Uterus (tissue), 2 donors: ENCODE measurements around the gene CCDC148.

Experiments
- CTCF ChIP-seq, 4 experiments: fragments of 200-600 bp in 2 of 4; fragments of 450-650 bp in 2 of 4; sonication (generic) in 2 of 4; IDR thresholded peaks; one replicate each; pipeline ENCODE4 v1.5.1; 2016 to 2019; ENCODE audit warnings: antibody characterized with exemption in 4 of 4, mild to moderate bottlenecking in 2 of 4, moderate library complexity in 1 of 4
- POLR2A ChIP-seq, 2 donors: fragments of 450-650 bp; IDR thresholded peaks; one replicate each; pipeline ENCODE4 v1.6.1; 2016; ENCODE audit warnings: antibody characterized with exemption in 2 of 2, mild to moderate bottlenecking in 1 of 2, moderate library complexity in 1 of 2

- TF ChIP-seq POLR2A (IDR thresholded peaks at IDR 0.05) (no peak), CTCF (IDR thresholded peaks at IDR 0.05) (no peak)
These were observed 302.0 kb downstream of the CCDC148 start for GRCh38 chr2:158154596-158154995.
